Loucy (cell line): ENCODE measurements around the gene TPM4.

Source experiments
- EZH2phosphoT487 ChIP-seq: fragments of 200-600 bp; IDR thresholded peaks from 2 replicates; pipeline ENCODE4 v1.6.1; 2018; ENCODE audit warnings: antibody characterized with exemption, mild to moderate bottlenecking, moderate library complexity, borderline replicate concordance
- TF ChIP-seq, protein P1 (sequence below): fragments of 200-600 bp; sonication (generic); conservative IDR thresholded peaks from 2 replicates; pipeline ENCODE4 v1.5.1; 2014; ENCODE audit warnings: mild to moderate bottlenecking, antibody characterized with exemption, low read length

DNA sequence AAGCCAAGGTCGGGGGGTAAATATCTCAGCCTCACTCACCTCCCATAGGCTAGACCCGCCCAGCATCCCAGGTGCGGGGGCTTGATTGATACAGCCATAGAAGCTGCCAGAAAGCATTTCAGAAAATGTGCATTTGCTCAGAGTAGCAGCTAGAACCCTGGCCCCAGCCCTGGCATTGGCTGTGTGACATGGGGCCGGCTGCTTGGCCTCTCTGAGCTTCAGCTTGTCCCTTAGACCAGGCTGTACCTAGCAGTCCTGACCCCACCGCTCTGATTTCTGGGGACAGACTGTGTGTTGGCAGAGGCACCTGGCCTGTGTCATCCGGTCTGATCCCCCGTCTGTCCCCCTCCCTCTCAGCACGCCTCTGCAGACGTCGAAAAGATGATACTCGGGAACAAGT lies 50.8 kb downstream of the TPM4 start:
- TF ChIP-seq, protein P1, sequence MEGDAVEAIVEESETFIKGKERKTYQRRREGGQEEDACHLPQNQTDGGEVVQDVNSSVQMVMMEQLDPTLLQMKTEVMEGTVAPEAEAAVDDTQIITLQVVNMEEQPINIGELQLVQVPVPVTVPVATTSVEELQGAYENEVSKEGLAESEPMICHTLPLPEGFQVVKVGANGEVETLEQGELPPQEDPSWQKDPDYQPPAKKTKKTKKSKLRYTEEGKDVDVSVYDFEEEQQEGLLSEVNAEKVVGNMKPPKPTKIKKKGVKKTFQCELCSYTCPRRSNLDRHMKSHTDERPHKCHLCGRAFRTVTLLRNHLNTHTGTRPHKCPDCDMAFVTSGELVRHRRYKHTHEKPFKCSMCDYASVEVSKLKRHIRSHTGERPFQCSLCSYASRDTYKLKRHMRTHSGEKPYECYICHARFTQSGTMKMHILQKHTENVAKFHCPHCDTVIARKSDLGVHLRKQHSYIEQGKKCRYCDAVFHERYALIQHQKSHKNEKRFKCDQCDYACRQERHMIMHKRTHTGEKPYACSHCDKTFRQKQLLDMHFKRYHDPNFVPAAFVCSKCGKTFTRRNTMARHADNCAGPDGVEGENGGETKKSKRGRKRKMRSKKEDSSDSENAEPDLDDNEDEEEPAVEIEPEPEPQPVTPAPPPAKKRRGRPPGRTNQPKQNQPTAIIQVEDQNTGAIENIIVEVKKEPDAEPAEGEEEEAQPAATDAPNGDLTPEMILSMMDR: no peak
- no peak for TF ChIP-seq EZH2phosphoT487
